HT1080 (cell line): ENCODE data around the gene TBL1X. TPM values are rescaled to one million over a fixed set of nuclear protein-coding genes. Genes with fewer than 3 reads are reported as not detected.

Experiments used
- DNase-seq: peaks from one replicate; pipeline ENCODE4 v3.0.0-alpha.2; 2015; ENCODE audit warnings: low read depth
- total RNA-seq: library from RNA; depleted of rRNA; stranded (reverse); fragments of >200 nt; shearing (Covaris generic); gene quantifications from 2 replicates; pipeline ENCODE4 v1.2.3, GENCODE V29; 2014

Gene TBL1X
- total RNA-seq, 1 experiment from 2014 or later, result 33.5 TPM

DNA sequence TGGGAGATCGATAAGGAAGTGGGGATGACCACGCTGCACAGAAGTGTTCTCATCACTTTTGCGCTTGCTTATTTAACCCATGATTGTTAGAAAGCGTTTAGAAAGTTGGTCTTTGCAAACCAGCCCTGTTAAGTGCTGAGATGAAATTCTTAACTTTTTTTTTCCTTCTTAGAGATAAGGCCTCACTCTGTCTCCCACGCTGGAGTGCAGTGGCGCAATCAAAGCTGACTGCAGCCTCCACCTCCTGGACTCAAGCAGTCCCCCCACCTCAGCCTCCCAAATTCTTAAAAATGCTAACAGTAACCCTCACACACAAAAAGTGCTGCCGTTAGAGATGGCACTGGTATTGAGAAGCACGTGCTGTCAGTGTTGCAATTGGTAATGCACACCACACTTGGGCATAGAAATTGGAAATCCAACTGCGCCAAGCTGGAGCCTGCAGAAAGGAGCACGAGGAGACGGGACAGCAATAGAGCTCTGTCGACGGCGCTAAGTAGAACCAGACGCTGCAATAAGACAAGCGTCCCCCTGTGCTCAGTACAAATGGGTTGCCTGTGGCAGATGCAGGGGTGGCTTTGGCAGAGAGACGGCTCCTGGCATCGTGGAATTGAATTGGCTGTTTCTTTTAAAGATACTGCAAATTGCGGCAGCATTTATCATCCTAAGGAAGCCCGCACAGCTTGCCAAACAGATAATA, 113.4 kb downstream of the TBL1X start:
- no peak for DNase-seq

- DNase-seq, result no peak
Observed at GRCh38 chrX:9581771-9582385, 117.0 kb downstream of the TBL1X start.

- DNase-seq, result no peak
Observed at GRCh38 chrX:9582956-9583355, 118.1 kb downstream of the TBL1X start.

- DNase-seq, result no peak
Observed at GRCh38 chrX:9586992-9587392, 122.1 kb downstream of the TBL1X start.

GRCh38 chrX:9587642-9588041, 122.8 kb downstream of the TBL1X start:
- no peak for DNase-seq

DNA sequence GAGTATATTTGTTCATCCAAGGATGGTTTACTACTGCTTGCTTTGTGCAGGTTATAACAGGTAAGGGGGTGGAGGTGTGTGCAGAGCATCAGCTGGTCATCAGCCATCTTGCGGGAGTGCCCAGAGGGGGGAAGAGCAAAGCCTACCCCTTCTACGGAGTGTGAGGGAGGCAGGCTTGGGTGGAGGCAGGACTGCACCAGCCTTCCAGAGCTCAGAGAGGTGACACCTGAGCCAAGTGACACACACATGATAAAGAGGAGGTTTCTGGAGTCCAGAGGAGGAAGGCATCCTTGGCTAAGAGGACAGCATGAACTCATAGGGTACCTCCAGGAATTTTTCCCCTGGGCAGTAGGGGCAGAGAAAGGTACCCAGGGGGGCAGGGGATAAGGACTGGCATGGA, 126.6 kb downstream of the TBL1X start:
- DNase-seq, result no peak

- DNase-seq, result no peak
Observed at GRCh38 chrX:9593756-9594155, 128.9 kb downstream of the TBL1X start.

- DNase-seq, result no peak
Observed at GRCh38 chrX:9595174-9595573, 130.3 kb downstream of the TBL1X start.

DNA sequence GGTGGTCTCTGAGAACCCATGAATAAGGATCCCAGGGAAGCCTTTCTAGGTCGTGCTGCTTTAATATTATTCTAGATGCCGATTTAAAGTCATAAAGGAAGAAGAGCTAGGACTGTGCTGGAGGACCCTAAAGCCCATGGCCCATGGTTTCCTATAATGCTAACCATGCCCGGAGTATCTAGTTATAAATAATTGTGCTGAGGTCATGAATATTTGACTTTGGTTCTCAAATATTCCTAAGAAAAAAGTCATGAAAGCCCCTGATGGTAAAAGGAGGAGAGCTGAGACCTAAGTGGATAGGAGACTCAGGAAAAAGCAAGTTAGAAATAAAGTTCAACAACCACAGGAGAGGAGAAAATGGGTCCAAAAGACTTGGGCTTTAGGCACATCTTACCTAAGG, 132.0 kb downstream of the TBL1X start:
- DNase-seq, result no peak

- DNase-seq, result no peak
Observed at GRCh38 chrX:9597361-9598035, 132.6 kb downstream of the TBL1X start.

- DNase-seq, result no peak
Observed at GRCh38 chrX:9598344-9598743, 133.5 kb downstream of the TBL1X start.

DNA sequence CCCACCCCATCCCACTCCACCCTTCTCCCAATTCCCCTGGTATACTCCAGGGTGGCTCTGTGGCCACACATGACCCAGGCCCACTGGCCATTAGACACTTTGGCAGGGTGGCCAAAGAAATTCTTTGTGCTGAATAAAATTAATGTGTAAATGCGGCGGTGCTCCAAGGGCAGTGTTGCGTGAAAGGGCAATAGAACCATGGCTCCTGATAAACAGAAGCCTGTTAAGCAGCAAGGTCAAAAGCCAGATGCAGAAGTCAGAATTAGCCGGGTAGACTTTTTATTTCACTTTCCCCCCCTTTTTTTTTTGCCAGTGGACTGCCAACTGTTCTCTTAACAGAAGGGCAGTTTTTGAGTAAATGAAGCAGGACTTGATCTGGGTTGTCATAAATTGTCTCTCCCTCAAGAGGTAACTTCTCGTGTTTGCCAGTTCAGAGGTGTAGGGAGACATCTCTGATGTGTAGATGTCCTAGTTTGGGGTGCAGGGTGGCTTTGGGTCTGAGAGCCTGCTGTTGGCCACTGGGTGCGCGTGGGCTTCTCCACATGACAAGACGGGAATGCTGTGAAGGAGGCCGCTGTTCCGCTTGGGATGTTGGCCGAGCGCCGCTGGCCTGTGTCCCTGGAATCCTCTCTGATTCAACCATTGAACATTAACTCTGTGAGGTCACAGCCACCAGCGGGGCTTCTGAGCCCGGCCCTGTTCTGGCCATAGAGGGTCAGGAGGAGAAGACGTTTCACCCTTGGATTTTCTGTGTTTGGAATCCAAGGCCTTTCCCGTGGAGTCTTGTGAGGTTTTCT, 139.5 kb downstream of the TBL1X start:
- no peak for DNase-seq

GRCh38 chrX:9604908-9605306, 140.0 kb downstream of the TBL1X start:
- DNase-seq, result no peak

GRCh38 chrX:9605484-9605883, 140.6 kb downstream of the TBL1X start:
- no peak for DNase-seq

- no peak for DNase-seq
Observed at GRCh38 chrX:9606971-9607370, 142.1 kb downstream of the TBL1X start.

- no peak for DNase-seq
Observed at GRCh38 chrX:9609499-9609898, 144.6 kb downstream of the TBL1X start.

DNA sequence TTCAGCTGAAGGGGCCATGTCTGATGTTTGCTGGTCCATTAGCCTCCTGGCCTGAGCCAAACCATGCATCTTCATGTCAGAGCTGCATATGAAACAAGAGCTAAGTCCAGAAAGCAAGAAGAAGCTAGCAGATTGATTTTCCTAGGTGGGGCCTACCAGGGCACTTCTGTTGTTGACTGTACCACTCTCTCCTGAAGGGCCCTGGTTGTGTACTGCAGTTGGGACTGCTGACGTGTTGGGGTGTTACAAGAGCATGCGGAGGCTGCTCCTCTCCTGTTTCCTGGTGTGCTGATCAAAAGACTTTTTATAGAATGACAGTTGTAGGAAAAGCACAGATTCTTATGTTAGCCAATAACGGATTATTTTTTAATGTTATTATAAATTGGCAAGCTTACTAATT, 145.1 kb downstream of the TBL1X start:
- DNase-seq, result no peak

DNA sequence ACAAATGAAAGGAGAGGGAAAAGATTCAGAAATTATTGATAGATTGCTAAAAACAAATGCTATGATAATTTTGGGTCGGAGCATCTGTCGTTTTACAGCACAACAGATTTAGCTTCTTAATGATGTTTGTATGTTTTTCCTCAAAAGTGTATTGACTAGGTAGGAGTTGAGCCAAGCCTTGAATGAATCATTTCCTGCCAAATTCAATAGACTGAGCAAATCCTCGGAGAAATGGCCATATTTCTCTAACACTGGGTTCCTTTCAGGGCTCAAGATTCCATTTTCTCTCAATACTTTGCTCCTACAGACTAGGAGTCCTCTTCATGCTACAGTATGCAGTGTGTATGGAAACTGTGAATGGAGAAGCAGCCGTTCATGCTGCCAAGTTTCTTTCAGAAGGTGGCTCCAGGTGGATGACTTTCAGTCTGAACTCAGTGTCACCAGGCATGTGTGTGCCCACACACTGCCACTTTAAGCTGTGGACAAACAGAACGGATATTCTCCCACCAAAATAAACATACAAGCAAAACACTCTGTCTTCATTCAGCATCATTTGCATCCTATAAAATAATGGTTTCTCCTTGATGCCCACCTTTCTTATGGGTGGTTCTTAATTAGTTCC, 146.0 kb downstream of the TBL1X start:
- DNase-seq, result peak; percentile 40

DNA sequence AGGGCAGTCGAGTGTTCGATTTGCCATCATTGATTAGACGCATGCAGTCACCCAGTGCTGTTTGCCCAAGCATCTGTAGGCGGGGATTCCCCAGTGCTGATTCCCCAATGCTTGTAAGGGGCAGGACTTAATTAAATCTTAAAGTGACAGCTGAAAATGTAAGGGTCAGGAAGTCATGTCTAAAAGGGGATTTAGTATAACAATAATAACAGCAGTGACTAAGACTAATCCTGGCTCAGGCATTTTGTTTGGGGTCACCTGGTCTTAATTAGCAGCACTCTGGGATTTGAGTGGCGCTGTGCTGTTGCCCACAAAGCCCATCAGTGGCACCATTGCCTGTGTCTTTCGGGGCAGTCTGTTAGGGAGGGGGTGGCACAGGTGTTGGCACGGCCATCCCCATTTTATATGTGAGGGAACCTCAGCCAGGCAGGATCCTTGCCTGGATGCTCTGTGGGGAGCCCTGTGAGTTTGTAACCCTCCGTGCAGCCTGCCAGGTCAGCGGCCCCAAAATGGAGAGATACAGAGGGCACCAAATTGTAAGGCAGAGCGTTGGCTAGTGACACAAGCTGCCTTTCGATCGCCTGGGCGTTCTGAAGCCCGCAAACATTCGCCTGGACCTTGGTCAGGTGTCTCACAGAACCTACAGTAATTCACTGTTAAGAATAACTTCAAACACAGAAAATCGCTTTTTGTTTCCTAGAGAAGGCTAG, 146.7 kb downstream of the TBL1X start:
- DNase-seq, result no peak

- no peak for DNase-seq
Observed at GRCh38 chrX:9612146-9612505, 147.3 kb downstream of the TBL1X start.

DNA sequence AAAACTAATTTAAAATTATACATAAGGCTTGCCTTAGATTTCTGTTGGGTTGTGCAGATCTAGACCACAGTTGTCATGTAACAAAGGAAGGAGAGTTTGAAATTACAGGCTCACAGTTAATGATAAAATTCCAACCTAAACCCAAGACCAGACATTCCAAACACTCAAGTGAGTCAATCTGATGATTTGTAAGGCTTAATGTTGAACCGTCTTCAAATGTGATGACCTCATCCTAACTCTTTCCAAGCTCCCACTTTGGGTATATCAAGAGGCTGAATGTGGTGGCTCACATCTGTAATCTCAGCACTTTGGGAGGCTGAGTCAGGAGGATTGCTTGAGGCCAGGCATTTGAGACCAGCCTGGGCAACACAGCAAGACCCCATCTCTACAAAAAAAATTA, 149.2 kb downstream of the TBL1X start:
- peak; percentile 61 for DNase-seq
